ENCODE measurements around the gene PCP4L1.
"Not testable (repeated sequence)": the region's sequence is repeated elsewhere in the genome, so short reads cannot be mapped to it uniquely, and the experiment has no call there.

Gene PCP4L1

GRCh38 chr1:161242313-161242712 lies 16.2 kb upstream of the PCP4L1 start:
- in situ Hi-C loops (cut with MboI; ENCODE audit: low sequenced_read_pairs, unreplicated experiment), result no loop called here
- no peak for TF ChIP-seq CTCF (IDR thresholded peaks at IDR 0.05; ENCODE audit: borderline replicate concordance, control extremely low read depth, extremely low read depth, insufficient read depth, missing control alignments)
- DNase-seq (ENCODE audit: low spot score), result no peak

- in situ Hi-C loops (cut with MboI; ENCODE audit: low sequenced_read_pairs, unreplicated experiment), result no loop called here
- no peak for TF ChIP-seq CTCF (IDR thresholded peaks at IDR 0.05; ENCODE audit: borderline replicate concordance, control extremely low read depth, extremely low read depth, insufficient read depth, missing control alignments)
- DNase-seq (ENCODE audit: low spot score), result no peak
These were observed 13.7 kb upstream of the PCP4L1 start for GRCh38 chr1:161244888-161245287.

GRCh38 chr1:161250100-161250499 lies 8.4 kb upstream of the PCP4L1 start:
- in situ Hi-C loops (cut with MboI; ENCODE audit: low sequenced_read_pairs, unreplicated experiment); DNase-seq (ENCODE audit: low spot score): not testable (repeated sequence)

- TF ChIP-seq CTCF (IDR thresholded peaks at IDR 0.05; ENCODE audit: borderline replicate concordance, control extremely low read depth, extremely low read depth, insufficient read depth, missing control alignments), result no peak
- in situ Hi-C loops (cut with MboI; ENCODE audit: low sequenced_read_pairs, unreplicated experiment), result no loop called here
- DNase-seq (ENCODE audit: low spot score), result no peak
These were observed 7.7 kb upstream of the PCP4L1 start for GRCh38 chr1:161250829-161251228.

GRCh38 chr1:161251579-161251978 lies 7.0 kb upstream of the PCP4L1 start:
- DNase-seq (ENCODE audit: low spot score), result no peak
- TF ChIP-seq CTCF (IDR thresholded peaks at IDR 0.05; ENCODE audit: borderline replicate concordance, control extremely low read depth, extremely low read depth, insufficient read depth, missing control alignments), result no peak
- in situ Hi-C loops (cut with MboI; ENCODE audit: low sequenced_read_pairs, unreplicated experiment), result no loop called here

- DNase-seq (ENCODE audit: low spot score); in situ Hi-C loops (cut with MboI; ENCODE audit: low sequenced_read_pairs, unreplicated experiment): not testable (repeated sequence)
These were observed 3.2 kb upstream of the PCP4L1 start for GRCh38 chr1:161255302-161255701.

- in situ Hi-C loops (cut with MboI; ENCODE audit: low sequenced_read_pairs, unreplicated experiment); DNase-seq (ENCODE audit: low spot score): not testable (repeated sequence)
These were observed 2.5 kb upstream of the PCP4L1 start for GRCh38 chr1:161255955-161256520.

- DNase-seq (ENCODE audit: low spot score); in situ Hi-C loops (cut with MboI; ENCODE audit: low sequenced_read_pairs, unreplicated experiment): not testable (repeated sequence)
These were observed 1.4 kb upstream of the PCP4L1 start for GRCh38 chr1:161257109-161257508.

- TF ChIP-seq CTCF (IDR thresholded peaks at IDR 0.05; ENCODE audit: borderline replicate concordance, control extremely low read depth, extremely low read depth, insufficient read depth, missing control alignments), result no peak
- no peak for DNase-seq (ENCODE audit: low spot score)
- in situ Hi-C loops (cut with MboI; ENCODE audit: low sequenced_read_pairs, unreplicated experiment), result no loop called here
These were observed 779 bp downstream of the PCP4L1 start for GRCh38 chr1:161259345-161259702.

Data from GM13976 (cell line).